IgD-negative memory B cell (primary cell): ENCODE results near the gene OSBPL1A. TPM values are rescaled to one million over a fixed set of nuclear protein-coding genes. Genes with fewer than 3 reads are reported as not detected.
A peak's percentile ranks its signal among the peaks of the same experiment; 100 is the strongest.

Experiments used
- H3K27ac Mint-ChIP-seq, 3 donors: one replicate each; pipeline ENCODE4 v1.8.0; 2020 to 2022; ENCODE audit warnings: mild to moderate bottlenecking in 3 of 3, mixed read lengths in 3 of 3, moderate library complexity in 1 of 3
- H3K27me3 Mint-ChIP-seq: one replicate; pipeline ENCODE4 v1.8.0; 2021; ENCODE audit warnings: mixed read lengths
- H3K36me3 Mint-ChIP-seq: one replicate; pipeline ENCODE4 v1.8.0; 2020; ENCODE audit warnings: mild to moderate bottlenecking, mixed read lengths
- H3K4me1 Mint-ChIP-seq, 3 donors: one replicate each; pipeline ENCODE4 v1.8.0; 2020 to 2022; ENCODE audit warnings: mixed read lengths in 3 of 3, mild to moderate bottlenecking in 1 of 3
- H3K4me3 Mint-ChIP-seq, 4 donors: one replicate each; pipeline ENCODE4 v1.8.0; 2020 to 2022; ENCODE audit warnings: mild to moderate bottlenecking in 4 of 4, mixed read lengths in 4 of 4, moderate library complexity in 3 of 4
- H3K9me3 Mint-ChIP-seq, 3 donors: one replicate each; pipeline ENCODE4 v1.8.0; 2020 to 2021; ENCODE audit warnings: mixed read lengths in 3 of 3, mild to moderate bottlenecking in 1 of 3
- polyA plus RNA-seq: library from polyadenylated mRNA; unstranded; fragments of 300-500 nt; fragmentation: Illumina TruSeq; gene quantifications from one replicate; pipeline ENCODE4 v1.2.3, GENCODE V29; 2021

Gene OSBPL1A
- polyA plus RNA-seq, 1 donor from 2014 or later = 0.84 TPM

DNA sequence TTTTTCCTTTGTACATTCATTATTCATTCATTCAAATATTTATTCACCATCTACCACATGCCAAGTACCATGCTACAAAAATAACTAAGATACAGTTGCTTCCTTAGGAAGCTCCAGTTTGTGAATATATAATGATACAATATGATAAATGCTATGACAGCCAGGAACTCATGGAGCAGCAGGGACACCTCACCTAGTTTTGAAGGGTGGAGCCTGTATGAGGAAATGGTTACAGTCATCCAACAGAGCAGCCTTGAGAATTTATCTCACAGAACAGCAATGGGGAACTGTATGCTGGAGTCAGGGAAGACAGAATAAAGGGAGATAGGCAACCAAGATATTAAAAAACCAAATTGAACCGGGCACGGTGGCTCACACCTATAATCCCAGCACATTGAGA lies 124.0 kb downstream of the OSBPL1A start:
- no peak overlapping the region for H3K4me3 Mint-ChIP-seq
- peaks cover 0 to 7% (median 0%) of the 10 kb centered on the region in 3 donors for H3K4me1 Mint-ChIP-seq
- no peaks in the 10 kb centered on the region for H3K36me3 Mint-ChIP-seq
- H3K27ac Mint-ChIP-seq = no peak overlapping the region
- H3K27me3 Mint-ChIP-seq = peaks cover 23% of the 10 kb centered on the region
- peaks cover 0 to 3% (median 0%) of the 10 kb centered on the region in 3 donors for H3K9me3 Mint-ChIP-seq

DNA sequence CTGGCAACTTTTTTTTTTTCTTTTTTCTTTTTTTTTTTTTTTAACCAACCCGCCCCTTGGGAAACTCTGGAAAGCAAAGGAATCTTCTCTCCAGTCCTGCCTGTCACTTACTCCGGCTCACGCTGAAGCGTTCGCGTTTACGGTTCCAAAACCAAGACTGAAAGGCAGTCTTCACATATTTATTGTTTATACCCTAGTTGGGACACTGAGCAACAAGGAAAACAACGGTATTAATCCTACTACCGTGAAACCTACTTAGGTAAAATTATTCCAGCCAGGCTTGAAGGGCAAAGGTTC lies 125.4 kb downstream of the OSBPL1A start:
- Mint-ChIP-seq H3K4me1 (peaks cover 0 to 10% (median 0%) of the 10 kb centered on the region in 3 donors), H3K27ac (no peak overlapping the region), H3K4me3 (peak overlapping the region in 3 of 4 donors; percentile 49 to 81 (median 80)), H3K27me3 (peaks cover 25% of the 10 kb centered on the region), H3K36me3 (no peaks in the 10 kb centered on the region), H3K9me3 (peaks cover 0 to 3% (median 0%) of the 10 kb centered on the region in 3 donors)

DNA sequence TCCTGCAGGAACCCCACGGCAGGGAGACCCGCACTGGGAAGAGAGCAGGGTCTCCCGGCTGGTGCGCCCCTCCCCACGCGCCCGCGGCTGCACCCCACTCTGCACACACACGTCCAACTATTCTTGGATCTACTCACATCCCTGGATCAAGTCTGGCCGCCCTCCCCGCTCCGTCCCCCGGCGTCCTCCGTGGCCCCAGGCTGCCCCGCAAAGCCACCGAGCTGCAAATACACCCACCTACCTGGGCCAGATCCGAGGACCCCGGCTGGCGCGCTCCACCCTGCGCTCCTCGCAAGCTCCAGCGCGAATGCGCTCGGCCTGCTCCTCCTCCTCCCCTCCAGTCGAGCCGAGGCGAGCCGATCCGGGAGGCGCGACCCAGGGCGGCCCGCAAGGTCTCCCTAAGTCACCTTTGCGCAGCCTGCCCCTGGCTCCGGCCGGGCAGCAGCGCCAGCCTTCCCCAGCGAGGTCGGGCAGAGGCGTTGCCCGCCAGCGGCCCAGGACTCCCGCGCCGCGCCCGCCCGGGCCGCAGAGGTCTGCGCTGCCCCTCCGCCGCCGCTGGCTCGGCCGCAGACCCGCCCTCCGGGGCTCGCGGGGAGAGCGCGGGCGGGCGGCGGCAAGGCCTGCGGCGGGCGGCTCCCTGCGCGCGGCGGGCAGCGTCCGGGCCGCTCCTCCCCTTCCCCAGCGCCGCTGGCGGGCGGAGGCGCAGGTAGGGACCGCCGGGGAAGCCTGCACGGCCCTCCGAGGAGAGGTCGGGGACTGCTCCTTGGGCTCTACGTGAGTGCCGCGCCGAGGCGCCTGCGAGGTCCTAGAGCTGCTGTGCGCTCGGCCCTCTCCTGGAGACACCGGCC lies 126.0 kb downstream of the OSBPL1A start:
- Mint-ChIP-seq H3K4me3 (peak overlapping the region; percentile 49 to 81 (median 70)), H3K36me3 (no peaks in the 10 kb centered on the region), H3K9me3 (peaks cover 0 to 3% (median 0%) of the 10 kb centered on the region in 3 donors), H3K4me1 (peaks cover 0 to 10% (median 0%) of the 10 kb centered on the region in 3 donors), H3K27me3 (peaks cover 24% of the 10 kb centered on the region), H3K27ac (no peak overlapping the region)

DNA sequence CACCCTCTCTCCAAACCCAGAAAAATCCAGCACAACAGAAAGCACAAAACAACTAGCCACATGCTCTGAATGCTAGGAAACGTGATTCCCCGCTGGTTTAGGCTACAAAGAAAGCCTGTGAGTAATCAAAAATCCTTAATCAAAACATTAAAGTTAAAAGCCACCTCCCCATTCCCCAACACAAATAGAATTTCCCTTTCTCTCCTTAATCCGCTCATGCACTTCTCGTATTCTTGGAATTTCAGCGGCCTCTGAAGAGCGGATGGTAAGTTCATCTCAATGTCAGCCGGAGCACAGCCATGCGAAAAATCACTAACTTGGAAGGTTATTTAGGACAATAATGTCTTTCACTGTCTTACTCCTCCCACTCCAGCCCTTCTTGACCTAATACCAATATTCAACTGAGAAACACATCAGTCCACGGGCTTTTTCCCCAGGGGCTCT lies 126.7 kb downstream of the OSBPL1A start:
- no peaks in the 10 kb centered on the region for H3K36me3 Mint-ChIP-seq
- H3K4me1 Mint-ChIP-seq = peaks cover 0 to 10% (median 0%) of the 10 kb centered on the region in 3 donors
- peaks cover 0 to 3% (median 0%) of the 10 kb centered on the region in 3 donors for H3K9me3 Mint-ChIP-seq
- H3K4me3 Mint-ChIP-seq = peak overlapping the region; percentile 61 to 74 (median 62)
- peaks cover 25% of the 10 kb centered on the region for H3K27me3 Mint-ChIP-seq
- H3K27ac Mint-ChIP-seq = no peak overlapping the region

GRCh38 chr18:24270358-24270936 lies 127.2 kb downstream of the OSBPL1A start:
- no peak overlapping the region for H3K27ac Mint-ChIP-seq
- peaks cover 29% of the 10 kb centered on the region for H3K27me3 Mint-ChIP-seq
- peak overlapping the region in 3 of 4 donors; percentile 61 to 74 (median 61) for H3K4me3 Mint-ChIP-seq
- peaks cover 0 to 10% (median 0%) of the 10 kb centered on the region in 3 donors for H3K4me1 Mint-ChIP-seq
- peaks cover 0 to 3% (median 0%) of the 10 kb centered on the region in 3 donors for H3K9me3 Mint-ChIP-seq
- H3K36me3 Mint-ChIP-seq = no peaks in the 10 kb centered on the region

DNA sequence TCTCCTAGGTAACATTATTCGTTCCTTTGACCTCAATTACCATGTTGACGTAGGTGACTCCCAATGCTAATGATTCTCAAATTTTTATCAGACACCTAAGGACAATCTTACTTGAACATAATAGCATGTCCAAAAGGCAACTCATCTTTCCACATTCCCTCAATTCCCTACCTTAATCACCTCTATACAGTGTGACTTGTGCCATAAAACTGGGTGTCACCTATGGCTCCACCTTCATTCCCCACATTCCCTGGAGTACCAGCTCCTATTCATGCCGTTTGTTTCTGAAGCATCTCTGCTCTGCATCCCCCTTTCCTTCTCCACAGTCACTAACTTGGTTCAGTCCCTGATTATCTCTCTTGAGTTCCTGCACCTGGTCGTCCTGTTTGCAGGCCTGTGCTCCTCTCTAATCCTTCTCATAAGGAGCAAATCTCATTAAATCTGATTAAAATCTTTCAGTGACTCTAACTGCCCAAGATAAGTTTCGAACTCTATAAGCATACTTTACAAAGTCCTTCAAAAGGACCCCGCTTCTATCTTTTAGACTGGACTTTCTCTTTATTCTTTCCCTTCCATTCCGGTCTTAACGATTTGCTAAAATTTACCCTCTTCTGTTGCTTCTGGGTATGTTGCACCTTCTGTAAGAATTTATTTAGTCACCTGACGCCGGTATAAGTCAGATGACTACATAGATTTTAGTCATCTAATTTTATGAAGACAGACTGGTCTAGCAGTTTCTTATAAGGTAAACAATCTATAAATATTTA lies 128.7 kb downstream of the OSBPL1A start:
- H3K4me1 Mint-ChIP-seq = peaks cover 0 to 10% (median 0%) of the 10 kb centered on the region in 3 donors
- no peak overlapping the region for H3K4me3 Mint-ChIP-seq
- no peak overlapping the region for H3K27ac Mint-ChIP-seq
- H3K36me3 Mint-ChIP-seq = no peaks in the 10 kb centered on the region
- H3K27me3 Mint-ChIP-seq = peaks cover 23% of the 10 kb centered on the region
- H3K9me3 Mint-ChIP-seq = peaks cover 0 to 3% (median 0%) of the 10 kb centered on the region in 3 donors

- Mint-ChIP-seq H3K4me1 (peaks cover 0 to 10% (median 0%) of the 10 kb centered on the region in 3 donors), H3K9me3 (peaks cover 0 to 3% (median 0%) of the 10 kb centered on the region in 3 donors), H3K4me3 (no peak overlapping the region), H3K36me3 (no peaks in the 10 kb centered on the region), H3K27ac (no peak overlapping the region), H3K27me3 (peaks cover 23% of the 10 kb centered on the region)
Measured at GRCh38 chr18:24267878-24268277, 129.7 kb downstream of the OSBPL1A start.

GRCh38 chr18:24266131-24266530 lies 131.5 kb downstream of the OSBPL1A start:
- peaks cover 0 to 3% (median 0%) of the 10 kb centered on the region in 3 donors for H3K9me3 Mint-ChIP-seq
- peaks cover 0 to 11% (median 2%) of the 10 kb centered on the region in 3 donors for H3K4me1 Mint-ChIP-seq
- H3K4me3 Mint-ChIP-seq = peak overlapping the region in 1 of 4 donors; percentile 15
- no peak overlapping the region for H3K27ac Mint-ChIP-seq
- H3K36me3 Mint-ChIP-seq = no peaks in the 10 kb centered on the region
- peaks cover 13% of the 10 kb centered on the region for H3K27me3 Mint-ChIP-seq

- Mint-ChIP-seq H3K4me1 (peaks cover 0 to 9% (median 3%) of the 10 kb centered on the region in 3 donors), H3K9me3 (no peaks in the 10 kb centered on the region), H3K27ac (no peak overlapping the region), H3K27me3 (peaks cover 8% of the 10 kb centered on the region), H3K36me3 (no peaks in the 10 kb centered on the region), H3K4me3 (no peak overlapping the region)
Measured at GRCh38 chr18:24265502-24266064, 132.0 kb downstream of the OSBPL1A start.

- Mint-ChIP-seq H3K27me3 (peaks cover 5% of the 10 kb centered on the region), H3K9me3 (no peaks in the 10 kb centered on the region), H3K4me1 (peaks cover 0 to 9% (median 3%) of the 10 kb centered on the region in 3 donors), H3K36me3 (no peaks in the 10 kb centered on the region), H3K4me3 (no peak overlapping the region), H3K27ac (no peak overlapping the region)
Measured at GRCh38 chr18:24263050-24263449, 134.6 kb downstream of the OSBPL1A start.

DNA sequence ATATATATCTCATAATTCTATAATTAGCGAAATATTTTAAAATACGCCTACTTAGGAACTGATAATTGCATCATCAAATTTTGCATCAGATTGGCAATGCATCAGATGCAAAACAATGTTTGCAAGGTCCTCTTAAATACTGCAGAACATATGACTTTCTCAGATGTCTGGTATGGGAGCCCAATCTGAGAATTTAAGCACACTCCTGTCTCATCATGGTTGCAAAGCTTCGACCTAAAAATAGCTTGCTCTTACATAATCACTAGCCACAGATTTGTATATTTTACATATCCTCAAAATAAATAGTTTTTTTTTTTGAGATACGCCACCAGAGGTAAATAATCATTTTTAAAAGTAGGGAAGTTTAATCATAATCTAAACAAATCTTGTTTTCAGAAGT lies 135.5 kb downstream of the OSBPL1A start:
- Mint-ChIP-seq H3K27ac (no peak overlapping the region), H3K4me1 (peaks cover 0 to 5% (median 3%) of the 10 kb centered on the region in 3 donors), H3K36me3 (no peaks in the 10 kb centered on the region), H3K9me3 (peaks cover 0 to 4% (median 0%) of the 10 kb centered on the region in 3 donors), H3K27me3 (peaks cover 9% of the 10 kb centered on the region), H3K4me3 (no peak overlapping the region)

DNA sequence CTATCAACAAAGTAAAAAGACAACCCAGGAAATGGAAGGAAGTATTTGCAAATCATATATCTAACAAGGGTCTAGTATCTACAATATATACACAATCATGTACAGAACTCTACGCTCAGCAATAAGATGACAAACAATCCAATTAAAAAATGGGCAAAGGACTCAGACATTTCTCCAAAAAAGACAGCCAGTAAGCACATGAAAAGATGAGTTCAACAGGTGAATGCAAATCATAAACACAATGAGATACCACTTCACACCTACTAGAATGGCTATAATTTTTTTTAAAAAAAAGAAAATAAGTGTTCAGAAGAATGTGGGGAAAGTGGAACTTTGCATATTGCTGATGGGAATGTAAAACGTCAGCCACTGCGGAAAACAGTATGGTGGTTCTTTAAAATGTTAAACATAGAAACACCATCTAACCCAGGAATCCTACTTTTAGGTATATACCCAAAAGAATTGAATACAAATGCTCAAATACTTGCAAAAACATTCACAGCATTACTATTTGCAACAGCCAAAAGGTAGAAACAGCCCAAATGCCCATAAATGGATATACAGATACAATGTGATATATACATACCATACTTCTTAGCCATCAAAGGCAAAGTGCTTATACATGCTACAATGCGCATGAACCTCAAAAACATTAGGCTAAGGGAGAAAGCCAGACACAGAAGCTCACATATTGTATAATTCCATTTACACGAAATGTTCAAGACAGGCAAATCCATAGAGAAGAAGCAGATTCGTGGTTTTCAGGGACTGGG lies 137.6 kb downstream of the OSBPL1A start:
- H3K36me3 Mint-ChIP-seq = no peaks in the 10 kb centered on the region
- no peak overlapping the region for H3K4me3 Mint-ChIP-seq
- H3K4me1 Mint-ChIP-seq = peaks cover 0 to 5% (median 3%) of the 10 kb centered on the region in 3 donors
- peaks cover 0 to 6% (median 6%) of the 10 kb centered on the region in 3 donors for H3K9me3 Mint-ChIP-seq
- H3K27ac Mint-ChIP-seq = no peak overlapping the region
- H3K27me3 Mint-ChIP-seq = peaks cover 6% of the 10 kb centered on the region

- Mint-ChIP-seq H3K4me1 (peaks cover 0 to 1% (median 0%) of the 10 kb centered on the region in 3 donors), H3K27ac (no peak overlapping the region), H3K36me3 (no peaks in the 10 kb centered on the region), H3K4me3 (no peak overlapping the region), H3K9me3 (peaks cover 0 to 9% (median 6%) of the 10 kb centered on the region in 3 donors), H3K27me3 (peaks cover 10% of the 10 kb centered on the region)
Measured at GRCh38 chr18:24254071-24254470, 143.6 kb downstream of the OSBPL1A start.

DNA sequence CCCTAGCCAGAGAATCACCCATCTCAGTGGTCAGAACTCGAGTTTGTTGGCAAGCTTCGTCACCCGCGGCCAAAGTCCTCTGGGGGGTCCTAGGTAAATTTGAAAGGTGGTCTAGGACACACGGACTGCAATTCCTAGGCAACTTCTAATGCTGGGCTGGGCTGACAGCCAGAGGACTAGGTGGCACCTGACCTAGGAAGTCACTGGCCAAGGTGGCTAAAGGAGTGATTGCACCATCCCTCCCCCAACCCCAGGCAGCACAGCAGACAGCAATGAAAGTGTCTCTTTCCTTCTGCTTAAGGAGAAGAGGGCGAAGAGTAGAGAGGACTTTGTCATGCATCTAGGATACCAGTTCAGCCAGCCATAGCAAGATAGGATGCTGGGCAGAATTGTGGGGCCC lies 147.9 kb downstream of the OSBPL1A start:
- Mint-ChIP-seq H3K27ac (no peak overlapping the region), H3K4me1 (peaks cover 0 to 1% (median 0%) of the 10 kb centered on the region in 3 donors), H3K27me3 (peaks cover 12% of the 10 kb centered on the region), H3K36me3 (no peaks in the 10 kb centered on the region), H3K9me3 (peaks cover 0 to 4% (median 0%) of the 10 kb centered on the region in 3 donors), H3K4me3 (no peak overlapping the region)
